ENCODE data around the gene ABCA10.

ABCA10 gene

GRCh38 chr17:69098625-69099024 is 130.0 kb downstream of the ABCA10 start:
- no peaks in the 10 kb centered on the region for H3K27me3 Mint-ChIP-seq
- no peak overlapping the region for H3K4me3 Mint-ChIP-seq
- H3K9me3 Mint-ChIP-seq = no peaks in the 10 kb centered on the region
- no peak overlapping the region for H3K27ac Mint-ChIP-seq
- H3K4me1 Mint-ChIP-seq = peaks cover under 1% of the 10 kb centered on the region
- no peaks in the 10 kb centered on the region for H3K36me3 Mint-ChIP-seq

Measured in activated naive CD4-positive, alpha-beta T cell treated with anti-CD3 and anti-CD28 coated beads, Interleukin-2, amount 50 U/mL, for 24 hours (primary cell).